ENCODE measurements around the gene COL4A1.

Gene COL4A1

GRCh38 chr13:110156301-110157049 lies 150.5 kb downstream of the COL4A1 start:
- no peak for DNase-seq

- DNase-seq, result no peak
Measured at GRCh38 chr13:110155072-110155471, 151.9 kb downstream of the COL4A1 start.

- DNase-seq, result no peak
Measured at GRCh38 chr13:110154410-110154933, 152.5 kb downstream of the COL4A1 start.

- no peak for DNase-seq
Measured at GRCh38 chr13:110152351-110152750, 154.6 kb downstream of the COL4A1 start.

- no peak for DNase-seq
Measured at GRCh38 chr13:110151462-110151861, 155.5 kb downstream of the COL4A1 start.

- no peak for DNase-seq
Measured at GRCh38 chr13:110150384-110151101, 156.4 kb downstream of the COL4A1 start.

- no peak for DNase-seq
Measured at GRCh38 chr13:110149036-110149435, 157.9 kb downstream of the COL4A1 start.

- DNase-seq, result no peak
Measured at GRCh38 chr13:110140099-110140498, 166.9 kb downstream of the COL4A1 start.

- no peak for DNase-seq
Measured at GRCh38 chr13:110138700-110139036, 168.3 kb downstream of the COL4A1 start.

GRCh38 chr13:110138010-110138699 lies 168.8 kb downstream of the COL4A1 start:
- DNase-seq, result peak; percentile 53 to 70

- DNase-seq, result peak; percentile 70 to 79
Measured at GRCh38 chr13:110137680-110138009, 169.3 kb downstream of the COL4A1 start.

GRCh38 chr13:110136660-110137585 lies 170.0 kb downstream of the COL4A1 start:
- no peak for DNase-seq

- DNase-seq, result no peak
Measured at GRCh38 chr13:110135977-110136597, 170.9 kb downstream of the COL4A1 start.

GRCh38 chr13:110134801-110135200 lies 172.2 kb downstream of the COL4A1 start:
- DNase-seq, result no peak

GRCh38 chr13:110133425-110134235 lies 173.3 kb downstream of the COL4A1 start:
- DNase-seq, result no peak

- DNase-seq, result no peak
Measured at GRCh38 chr13:110132225-110132982, 174.6 kb downstream of the COL4A1 start.

- no peak for DNase-seq
Measured at GRCh38 chr13:110131424-110131823, 175.5 kb downstream of the COL4A1 start.

GRCh38 chr13:110130431-110130830 lies 176.5 kb downstream of the COL4A1 start:
- DNase-seq, result no peak

- no peak for DNase-seq
Measured at GRCh38 chr13:110129539-110130186, 177.3 kb downstream of the COL4A1 start.

GRCh38 chr13:110129076-110129475 lies 177.9 kb downstream of the COL4A1 start:
- no peak for DNase-seq

All from NCI-H1930 (cell line).